Muscle of back (tissue), 11 donors: Measurements from ENCODE around the gene DGCR6L. TPM values are rescaled to one million over a fixed set of nuclear protein-coding genes. Genes with fewer than 3 reads are reported as not detected.
"Not testable (repeated sequence)": the region's sequence is repeated elsewhere in the genome, so short reads cannot be mapped to it uniquely, and the experiment has no call there.

ENCODE experiments used
- DNase-seq, 3 donors: peaks; one replicate each; pipeline versions ENCODE4 v3.0.0 to v3.0.0-alpha.2; 2013
- polyA plus RNA-seq, 10 donors: library from polyadenylated mRNA; unstranded; fragments of 120-200 nt; gene quantifications; one replicate each; pipeline ENCODE4 v1.2.1, GENCODE V29; 2013; ENCODE audit not compliant: insufficient read length in 10 of 10

The DGCR6L gene
- polyA plus RNA-seq, 10 donors, result 37.7 to 101 (median 55.8) TPM

DNA sequence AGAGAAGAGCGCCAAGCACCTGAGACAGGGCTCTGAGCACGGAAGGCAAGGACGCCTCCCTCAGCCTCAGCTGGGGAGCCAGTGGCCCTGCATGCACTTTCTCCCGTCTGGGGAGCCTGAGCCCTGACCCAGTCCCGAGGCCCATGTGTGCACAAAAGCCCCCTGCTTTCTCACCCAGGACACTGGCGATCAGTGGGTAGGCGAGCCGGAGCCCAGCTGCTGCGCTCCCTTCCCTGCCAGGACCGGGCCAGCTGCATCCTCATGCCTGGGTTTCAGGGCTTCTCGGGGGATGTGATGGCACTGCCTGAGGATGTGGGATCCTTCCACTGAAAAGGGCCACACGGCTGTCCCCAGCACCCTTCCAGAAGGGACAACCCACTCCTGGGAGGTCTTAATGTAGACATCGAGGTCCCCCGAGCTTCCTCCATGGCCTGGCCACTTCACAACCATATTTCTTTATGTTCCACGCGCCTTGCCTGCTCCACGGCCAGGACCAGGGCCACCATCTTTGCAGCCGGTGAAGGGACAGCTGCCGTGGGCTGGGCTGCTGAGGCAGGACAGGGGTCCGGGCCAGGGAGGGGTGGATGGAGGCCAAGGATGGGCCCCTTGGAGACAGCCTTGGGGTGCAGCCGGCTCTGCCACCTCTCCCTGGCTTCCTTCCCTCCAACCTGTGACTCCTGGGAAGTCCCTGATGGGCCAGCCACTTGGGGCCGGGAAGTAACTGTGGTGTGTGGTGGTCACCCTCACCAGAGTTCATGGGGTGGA lies 41.0 kb downstream of the DGCR6L start:
- not testable (repeated sequence) for DNase-seq

DNA sequence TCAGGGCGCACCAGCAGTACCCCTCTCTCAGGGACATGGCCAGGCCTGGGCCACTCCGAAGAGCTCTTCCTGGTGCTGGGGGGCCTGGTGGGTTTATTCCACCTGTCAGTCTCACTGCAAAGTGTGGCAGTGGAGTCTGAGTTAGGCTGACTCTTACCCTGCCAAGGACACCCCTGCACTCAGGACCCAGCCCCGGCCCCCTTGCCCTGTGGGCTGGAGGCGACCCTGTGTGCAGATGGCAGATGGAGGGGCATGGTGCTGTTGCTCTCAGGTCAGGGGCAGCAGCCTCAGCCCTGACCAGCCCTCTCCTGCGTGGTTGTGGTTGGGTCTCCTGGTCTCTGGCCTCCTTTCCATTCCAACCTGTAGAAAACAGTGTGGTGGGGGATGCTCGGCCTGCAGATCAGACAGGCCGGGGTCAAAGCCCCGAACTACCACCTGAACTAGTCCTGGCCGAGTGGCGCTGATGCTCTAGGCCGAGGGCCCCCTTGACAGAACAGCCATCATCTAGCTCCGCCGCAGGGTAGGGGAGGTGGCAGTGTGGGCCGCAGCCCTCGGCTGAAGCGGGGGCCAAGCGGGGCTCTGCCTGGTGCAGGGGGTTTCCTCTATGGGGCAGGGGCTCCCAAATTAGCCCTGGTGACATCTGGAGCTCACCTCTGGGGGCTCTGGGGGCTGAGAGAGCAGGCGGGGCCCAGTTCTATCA lies 41.8 kb downstream of the DGCR6L start:
- not testable (repeated sequence) for DNase-seq

DNA sequence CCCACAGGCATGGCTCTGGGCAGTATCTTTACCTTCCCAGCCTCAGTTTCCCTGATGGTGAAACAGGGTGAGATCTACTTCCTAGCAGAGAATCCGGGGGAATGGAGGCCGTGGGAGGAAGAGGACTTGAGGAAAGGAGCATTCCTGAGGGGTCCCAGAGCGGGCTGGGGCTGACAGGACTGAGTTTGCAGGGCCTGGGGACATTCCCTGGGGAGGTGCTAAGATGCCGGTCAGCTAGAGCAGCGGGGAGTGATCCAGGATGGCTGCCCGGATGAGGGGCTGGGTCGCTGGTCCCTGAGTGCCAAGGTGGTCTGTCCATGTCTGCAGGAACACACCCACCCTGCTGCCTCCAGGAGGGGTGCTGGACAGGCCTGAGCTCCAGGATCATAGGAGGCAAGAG lies 43.4 kb downstream of the DGCR6L start:
- DNase-seq, result no peak

DNA sequence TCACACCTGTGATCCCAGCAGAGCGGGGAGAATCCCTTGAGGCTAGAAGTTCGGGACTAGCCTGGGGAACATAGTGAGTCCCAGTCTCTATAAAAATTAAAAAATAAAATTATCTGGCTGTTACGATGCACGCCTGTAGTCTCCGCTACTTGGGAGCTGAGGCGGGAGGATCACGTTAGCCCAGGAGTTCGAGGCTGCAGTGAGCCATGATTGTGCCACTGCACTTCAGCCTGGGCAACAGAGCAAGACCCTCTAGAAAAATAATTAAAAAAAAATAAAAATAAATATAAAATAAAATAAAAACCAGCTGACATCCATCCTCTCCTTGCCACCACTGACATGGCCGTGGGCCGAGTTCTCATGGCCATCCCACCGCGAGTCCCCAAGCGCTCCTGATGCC lies 44.0 kb downstream of the DGCR6L start:
- DNase-seq, result no peak

DNA sequence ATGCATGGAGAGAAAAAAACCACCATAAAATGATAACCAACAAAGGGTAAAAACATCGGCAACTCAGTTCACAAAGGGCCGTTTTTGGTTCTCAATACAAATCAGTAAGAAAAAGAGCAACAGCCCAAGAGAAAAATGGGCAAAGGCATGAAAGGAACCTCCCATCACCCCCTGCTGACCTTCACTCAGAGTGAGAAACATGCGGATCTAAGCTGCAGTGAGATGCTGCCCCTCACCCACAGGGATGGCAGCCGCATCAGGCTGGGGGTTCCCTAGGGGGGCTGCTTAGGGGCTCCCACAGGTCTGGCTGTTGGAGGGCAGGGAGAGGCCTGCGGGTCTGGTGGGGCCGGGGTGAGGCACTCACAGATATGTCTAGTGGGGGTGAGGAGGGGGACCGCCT lies 44.5 kb downstream of the DGCR6L start:
- not testable (repeated sequence) for DNase-seq

DNA sequence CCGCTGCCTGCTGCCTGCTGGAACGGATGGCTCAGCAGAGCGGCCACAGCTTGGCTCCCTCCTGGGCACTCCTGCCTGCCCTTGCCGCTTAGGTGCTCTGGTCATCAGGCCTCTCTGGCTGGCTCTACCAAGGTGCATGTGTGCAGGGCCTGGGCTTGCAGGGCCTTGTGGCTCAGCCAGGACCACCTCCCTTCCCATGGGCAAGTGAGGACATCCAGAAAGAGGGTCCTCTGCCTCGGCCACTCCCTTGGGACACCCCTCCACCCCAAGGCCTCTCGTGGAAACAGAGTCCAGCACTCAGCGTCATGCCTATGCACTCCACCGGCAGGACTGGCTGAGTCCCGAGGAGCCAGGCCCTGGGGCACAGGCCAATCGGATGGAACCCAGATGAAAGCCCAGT lies 45.5 kb downstream of the DGCR6L start:
- not testable (repeated sequence) for DNase-seq

DNA sequence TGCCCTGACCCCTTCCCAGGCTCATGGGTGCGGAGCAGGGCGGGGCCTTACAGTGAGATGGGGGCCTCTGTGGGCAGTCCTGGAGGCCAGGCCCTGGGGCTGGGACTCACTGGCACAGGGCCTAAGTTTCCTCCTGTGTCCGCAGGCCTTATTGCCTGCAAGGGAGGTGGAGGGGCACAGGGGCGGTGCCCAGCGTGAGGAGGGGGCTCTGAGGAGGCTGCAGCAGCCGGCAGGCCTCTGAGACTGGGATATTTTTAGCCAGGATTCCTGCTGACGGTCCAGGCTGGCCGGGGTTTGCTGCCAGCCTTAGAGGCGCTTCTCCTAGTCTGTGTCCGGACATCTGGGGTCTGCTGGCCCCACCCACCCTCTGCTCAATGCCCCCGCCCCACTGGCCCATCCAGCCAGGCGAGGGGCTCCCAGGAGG lies 46.1 kb downstream of the DGCR6L start:
- DNase-seq, result peak in 2 of 3 donors; percentile 49 to 61

DNA sequence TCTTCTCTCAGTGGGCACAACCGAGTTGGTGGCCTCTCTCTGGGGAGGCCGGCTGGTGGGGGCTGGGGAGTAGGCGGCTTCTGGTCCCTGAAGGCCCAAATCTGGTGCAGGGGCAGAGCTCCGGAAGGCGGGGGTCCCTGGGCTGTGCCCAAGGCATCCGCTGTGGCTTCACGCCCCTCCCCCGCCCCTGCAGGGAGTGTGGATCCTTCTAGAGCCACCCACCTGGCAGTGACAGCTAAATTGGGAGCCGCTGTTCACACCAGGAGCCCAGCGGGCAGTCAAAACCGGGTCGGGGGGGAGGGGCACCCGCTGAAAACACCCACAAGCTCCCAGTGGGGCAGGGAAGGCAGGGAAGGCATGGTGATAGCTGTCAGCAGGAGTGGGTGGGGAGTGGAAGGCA lies 47.2 kb downstream of the DGCR6L start:
- DNase-seq, result no peak

DNA sequence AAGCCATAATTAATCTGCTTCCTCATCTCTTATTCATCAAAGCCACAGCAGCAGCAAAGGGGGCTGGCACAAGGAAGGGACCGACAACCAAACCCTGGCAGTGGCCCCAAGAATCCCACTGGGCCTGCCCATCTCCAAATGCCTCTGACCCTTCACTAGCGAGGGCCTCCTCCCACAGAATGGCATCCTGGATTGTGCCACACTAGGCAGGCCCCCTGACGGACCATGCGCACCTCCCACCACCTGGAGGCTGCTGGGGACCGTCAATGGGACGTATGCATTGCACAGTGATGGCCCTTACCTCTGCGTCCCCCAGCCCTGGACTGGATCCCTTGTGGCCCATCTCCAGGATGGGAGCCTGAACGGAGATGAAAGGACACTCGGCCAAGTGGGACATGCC lies 47.7 kb downstream of the DGCR6L start:
- DNase-seq, result no peak

DNA sequence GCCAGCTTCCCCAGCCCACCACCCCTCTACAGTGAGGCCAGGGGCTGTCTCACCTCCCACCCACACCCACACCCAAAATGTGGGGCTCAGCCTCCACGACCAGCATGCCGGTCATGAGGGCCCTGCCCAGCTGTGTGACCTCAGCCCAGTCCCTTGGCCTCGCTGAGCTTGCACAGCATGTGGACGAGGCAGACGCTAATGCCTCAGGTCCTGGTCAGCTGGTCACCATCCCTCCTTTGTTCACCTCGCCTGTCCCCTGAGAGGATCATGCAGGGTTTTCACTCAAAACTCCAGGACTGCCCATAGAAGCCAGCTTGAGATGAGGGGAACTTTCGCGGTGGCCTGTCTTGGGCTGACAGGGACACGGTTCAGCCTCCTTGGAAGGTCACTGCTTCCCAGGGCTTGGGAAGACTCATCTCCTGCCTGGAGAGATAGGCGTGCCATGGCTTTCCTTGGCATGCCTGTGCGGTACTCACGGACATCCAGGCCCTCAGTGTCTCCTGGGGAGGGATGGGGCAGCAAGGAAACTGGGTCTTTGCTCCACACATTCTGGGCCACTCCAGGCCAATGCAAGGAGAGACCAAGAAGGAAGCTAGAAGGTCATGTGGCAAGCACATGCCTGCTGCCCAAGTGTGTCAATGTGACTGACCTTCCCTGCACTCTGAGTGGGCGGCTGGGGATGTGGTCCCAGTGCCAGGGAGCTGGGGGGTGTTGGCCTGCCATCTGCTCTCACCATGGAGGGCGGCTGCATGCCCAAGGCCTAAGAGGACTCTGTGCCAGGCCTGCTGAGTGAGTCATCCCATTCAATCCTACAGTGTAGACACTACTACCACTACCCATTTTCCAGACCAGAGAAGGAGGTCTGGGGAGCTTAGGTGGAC lies 48.5 kb downstream of the DGCR6L start:
- DNase-seq, result no peak

DNA sequence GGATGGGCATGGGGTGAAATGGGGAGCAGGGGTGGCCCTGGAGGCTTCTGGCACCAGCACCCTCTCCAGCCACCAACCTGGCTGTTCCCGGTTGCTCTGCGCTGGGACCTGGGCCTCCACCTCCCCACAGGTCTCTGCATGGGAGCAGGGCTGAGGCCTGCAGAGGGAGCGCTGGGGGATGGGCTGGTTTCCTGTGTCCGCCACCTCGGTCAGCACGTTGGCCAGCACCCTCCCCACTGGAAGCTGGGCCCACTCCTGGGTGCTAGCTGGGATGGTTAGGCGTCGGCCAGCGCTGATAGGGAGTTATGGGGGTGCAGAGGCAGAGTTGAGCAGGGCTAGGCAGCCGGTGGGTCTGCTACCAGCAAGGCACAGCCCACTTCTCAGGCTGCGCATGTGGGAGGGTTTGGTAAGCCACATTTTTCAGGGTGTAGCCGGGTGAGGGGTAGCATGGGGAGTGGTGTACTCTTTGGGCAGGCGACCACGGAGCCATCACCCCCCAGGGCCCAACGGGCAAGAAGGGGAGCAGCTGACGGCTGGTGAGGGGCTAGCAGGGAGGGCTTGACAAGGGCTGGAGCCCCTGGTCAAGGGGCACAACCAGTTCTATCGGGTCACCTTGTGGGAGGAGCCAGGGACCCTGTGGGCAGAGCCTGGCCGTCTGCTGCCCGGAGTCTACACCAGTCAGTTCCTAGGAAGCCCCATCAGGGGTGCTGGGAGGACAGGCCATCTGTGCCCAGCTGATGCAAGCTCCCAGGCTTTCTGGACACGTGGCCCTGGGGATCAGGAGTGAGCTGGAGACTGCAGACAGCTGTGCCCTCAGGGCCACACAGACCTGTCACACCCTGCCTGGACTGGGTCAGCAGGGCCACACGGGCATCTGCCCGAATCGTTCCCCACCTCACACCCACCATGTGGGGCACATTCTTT lies 49.4 kb downstream of the DGCR6L start:
- DNase-seq, result not testable (repeated sequence)

DNA sequence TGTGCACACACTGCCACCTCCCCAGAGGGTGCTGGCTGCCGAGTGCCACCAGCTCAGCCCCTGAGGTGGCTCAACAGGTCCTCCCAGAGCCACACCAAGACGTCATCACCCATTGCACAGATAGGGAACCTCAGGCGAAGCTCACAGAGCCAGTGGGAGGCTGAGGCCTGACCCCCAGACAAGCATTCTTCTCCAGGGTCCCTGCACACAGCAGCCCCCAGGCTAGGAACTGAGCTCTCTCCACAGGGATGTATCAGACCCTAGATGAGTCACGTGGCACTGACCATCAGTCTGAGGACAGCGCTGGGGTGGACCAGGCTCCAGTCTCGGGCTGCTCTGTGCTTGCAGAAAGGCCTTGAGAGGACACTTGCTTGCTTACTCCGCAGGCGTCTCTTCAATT lies 50.2 kb downstream of the DGCR6L start:
- DNase-seq, result not testable (repeated sequence)

DNA sequence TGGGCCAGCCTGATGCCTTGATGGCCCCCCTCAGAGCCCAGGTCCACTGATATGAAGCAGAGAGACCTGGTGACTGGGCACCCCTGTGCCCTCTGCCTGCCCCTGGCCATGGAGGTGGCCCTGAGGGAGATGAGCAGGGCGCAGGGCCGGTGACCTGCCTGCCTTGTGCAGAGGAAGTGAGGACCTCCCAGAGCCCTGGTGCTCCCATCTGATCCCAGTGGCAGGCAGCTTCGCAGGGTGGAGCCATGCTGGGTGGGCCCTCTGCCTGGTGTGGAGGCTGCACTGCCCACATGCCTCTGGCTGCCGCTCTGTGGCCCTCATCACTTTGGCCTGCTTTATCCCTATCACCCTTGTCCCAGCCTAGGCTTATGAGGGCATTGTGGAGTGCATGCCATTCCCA lies 50.7 kb downstream of the DGCR6L start:
- not testable (repeated sequence) for DNase-seq

DNA sequence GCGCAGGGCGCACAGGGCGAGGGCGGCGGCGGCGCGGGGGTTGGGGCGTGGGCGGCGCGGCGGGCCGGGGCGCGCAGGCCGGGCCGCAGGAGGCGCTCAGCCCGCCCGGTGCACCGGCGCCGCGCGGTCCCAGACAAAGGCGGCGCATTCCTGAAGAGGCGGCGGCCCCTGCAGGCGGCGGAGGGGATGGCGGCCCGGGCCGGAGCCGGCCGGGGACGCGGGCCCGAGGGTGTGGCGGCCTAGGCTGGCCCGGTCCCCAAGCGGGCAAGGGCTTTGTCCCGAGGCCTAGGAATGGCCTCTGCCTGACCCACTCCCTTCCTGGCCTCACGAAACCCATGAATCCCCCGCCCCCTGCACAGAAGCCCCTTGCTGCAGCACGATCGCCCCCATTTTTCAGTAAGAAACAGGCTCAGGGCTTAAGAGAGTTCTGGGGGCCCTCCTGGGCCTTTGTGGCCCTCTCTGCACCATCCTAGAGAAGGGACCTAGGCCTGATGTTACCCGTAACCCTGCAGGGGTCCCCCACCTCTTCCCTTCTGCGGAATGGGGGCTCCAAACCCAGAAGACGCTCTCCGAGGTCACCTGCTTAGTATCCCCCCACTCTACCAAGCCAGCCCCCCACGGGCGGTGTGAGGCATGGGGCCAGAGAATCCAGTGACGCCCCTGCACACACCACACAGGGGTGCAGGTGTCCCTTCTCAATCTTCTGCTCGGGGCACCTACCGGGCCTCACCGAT lies 51.4 kb downstream of the DGCR6L start, which contains the start of gene RTN4R:
RTN4R (minus strand) TSS at position 40 of the 734 bp plus-strand sequence. CDS start 226 bp downstream, outside the sequence.
- DNase-seq, result peak in 2 of 3 donors; percentile 60 to 73

DNA sequence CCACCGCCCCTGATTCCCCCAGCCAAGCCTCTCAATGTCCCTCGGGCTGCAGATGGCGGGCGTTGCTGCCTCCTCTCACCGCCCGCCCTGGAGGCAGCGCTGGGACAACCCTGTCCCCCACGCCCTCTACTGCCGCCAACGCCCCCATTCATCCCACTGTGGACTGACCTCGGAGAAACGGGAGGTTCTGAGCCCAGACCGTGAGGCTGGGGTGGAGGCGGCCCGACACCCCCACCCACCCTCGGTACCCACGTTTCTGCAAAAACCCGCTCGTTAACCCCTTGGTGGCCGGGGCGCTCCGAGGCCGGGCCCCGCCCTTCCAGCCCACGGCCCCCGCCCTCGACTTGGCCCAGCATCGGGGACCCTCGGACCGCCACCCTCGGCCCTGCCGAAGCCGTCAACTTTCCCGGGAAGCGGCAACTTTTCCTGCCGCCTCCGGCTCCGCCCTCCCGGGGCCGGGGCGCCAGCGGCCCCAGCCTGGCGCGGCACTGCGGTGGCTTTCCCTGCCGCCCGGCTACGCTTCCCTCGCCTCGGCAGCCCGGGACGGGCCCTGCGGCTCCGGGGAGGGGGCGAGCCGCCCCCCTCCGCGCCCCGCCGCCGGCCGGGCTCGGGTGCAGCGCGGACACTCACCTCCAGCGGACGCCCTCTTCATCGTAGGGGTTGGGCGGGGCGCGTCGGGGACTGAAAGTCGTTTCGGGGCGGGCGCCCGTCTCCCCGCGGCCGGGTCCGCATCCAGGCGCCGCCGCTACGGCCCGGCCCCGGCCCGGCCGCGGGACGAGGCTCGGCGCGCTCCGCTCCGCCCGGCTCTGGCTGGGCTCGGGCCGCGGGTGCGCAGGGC lies 52.2 kb downstream of the DGCR6L start:
- no peak for DNase-seq

DNA sequence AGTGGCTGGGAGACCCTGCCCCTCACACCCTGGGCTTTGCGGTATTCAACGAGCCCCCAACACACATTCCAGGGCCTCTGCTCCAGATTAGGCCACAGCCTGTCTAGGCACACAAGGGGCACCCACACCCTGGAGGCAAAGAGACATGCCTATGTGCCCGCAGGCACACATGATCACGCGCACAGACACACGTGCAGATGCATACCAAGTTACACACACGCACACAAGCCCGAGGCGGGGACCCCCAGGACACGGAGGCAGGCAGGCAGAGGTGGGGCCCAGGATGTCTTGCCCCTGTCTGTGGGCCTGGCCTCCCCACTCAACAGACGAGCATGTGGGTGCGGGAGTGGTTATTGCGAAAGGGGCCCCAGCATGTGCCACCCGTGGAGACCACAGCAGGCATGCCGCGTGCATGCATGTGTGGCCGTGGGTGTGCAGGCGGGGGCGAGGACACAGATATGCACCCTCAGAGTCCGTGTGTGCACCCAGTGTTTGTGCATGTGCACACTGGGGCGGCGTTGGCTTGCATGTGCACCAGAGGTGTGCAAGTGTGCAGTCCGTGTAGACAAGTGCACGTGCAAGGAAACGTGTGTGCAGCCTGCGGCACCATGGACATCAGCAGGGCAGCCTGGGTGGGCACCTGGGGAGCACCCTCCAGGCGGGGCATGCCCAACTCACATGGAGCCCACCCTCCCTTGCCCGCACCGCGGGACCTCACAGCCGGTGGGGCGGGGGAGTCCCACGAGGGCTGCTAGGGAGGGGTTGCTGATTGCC lies 53.0 kb downstream of the DGCR6L start:
- DNase-seq, result not testable (repeated sequence)

DNA sequence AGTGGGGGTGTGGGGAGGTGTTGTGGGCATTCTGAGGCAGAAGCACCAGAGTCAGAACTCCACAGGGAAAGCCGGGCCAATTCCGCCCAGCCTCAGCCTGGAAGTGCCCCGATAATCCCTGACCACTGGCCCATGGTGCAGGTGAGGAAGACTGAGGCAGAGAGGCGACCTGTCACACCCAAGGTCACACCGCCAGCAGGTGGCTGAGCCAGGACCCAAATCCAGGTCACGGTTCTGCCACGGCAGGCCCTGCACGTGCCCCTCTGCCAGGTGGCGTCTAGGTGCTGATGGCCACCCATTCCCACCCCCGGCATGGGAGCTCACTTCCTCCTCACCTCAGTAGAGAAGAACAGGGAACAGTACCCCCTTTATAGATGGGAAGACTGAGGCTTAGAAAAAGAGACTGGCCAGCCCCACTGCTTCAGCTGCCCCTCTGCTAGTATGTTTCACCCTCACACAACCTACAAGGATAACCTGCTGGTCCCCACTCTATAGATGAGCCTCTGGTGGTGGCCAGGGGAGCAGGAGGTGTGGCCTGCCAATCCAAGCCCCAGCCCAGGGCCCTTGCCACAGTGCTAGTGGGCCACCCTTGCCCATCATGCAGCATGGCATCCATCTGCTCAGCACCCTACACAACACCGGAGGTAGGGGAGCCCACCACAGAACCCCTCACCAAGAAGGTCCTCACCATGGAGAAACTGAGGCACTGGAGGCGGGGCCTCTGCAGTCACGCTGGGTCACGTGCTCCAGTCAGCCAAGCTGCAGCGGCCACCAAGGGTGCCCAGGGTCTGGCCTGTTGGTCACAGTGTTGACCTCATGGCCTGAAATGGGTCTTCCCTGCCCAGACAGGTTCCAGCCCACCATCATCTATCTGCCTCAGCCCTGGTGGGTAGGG lies 53.8 kb downstream of the DGCR6L start:
- DNase-seq, result not testable (repeated sequence)
